Stimulated activated CD8-positive, alpha-beta memory T cell treated with anti-CD3 and anti-CD28 coated beads, Interleukin-7, amount 100 ng/mL, for 24 hours (primary cell): ENCODE results near the gene PWWP2B.

Experiments
- DNase-seq: peaks from one replicate; pipeline ENCODE4 v3.0.0-alpha.2; 2020; ENCODE audit warnings: low read depth

Gene PWWP2B

GRCh38 chr10:132394201-132394811 lies 2.7 kb upstream of the PWWP2B start:
- DNase-seq, result no peak

GRCh38 chr10:132394936-132395703 lies 1.9 kb upstream of the PWWP2B start:
- no peak for DNase-seq

DNA sequence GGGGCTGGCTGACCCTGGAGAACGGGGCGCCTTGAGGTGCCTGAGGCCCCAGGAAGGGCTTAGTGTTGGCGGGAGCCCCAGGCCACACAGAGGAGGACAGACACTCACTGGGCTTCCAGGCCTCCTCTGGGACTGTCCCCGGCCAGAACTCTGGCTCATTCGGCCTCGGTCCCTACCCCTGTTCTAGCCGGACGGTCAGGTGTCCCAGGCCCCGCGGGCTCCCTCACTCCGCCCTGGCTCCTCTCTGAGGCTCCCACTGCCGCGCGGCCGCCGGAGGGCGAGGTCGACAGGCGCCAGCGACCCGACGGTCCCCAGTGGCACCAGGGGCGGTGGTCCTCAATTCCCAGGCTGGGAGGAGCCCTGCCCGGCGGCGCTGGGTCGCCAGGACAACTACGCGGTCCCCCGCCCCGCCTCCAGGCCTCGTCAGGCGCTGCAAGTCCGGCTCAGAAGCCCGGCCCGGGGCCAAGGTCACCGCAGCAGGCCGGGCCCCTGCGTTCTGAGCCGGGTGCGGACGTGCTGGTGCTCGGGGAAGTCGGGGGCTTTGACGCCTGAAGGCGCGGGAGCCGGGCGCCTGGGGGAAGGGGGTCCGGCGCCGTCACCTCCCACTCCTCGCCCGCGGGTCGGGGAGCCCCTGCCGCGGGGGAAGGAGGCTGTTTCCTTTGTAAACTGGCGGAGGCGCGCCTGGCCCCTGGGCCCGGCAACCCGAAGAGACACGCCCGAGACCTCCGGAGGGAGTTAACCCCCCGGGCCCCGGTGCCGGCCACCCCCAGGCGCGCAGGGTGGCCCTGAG lies 1.1 kb upstream of the PWWP2B start:
- no peak for DNase-seq

DNA sequence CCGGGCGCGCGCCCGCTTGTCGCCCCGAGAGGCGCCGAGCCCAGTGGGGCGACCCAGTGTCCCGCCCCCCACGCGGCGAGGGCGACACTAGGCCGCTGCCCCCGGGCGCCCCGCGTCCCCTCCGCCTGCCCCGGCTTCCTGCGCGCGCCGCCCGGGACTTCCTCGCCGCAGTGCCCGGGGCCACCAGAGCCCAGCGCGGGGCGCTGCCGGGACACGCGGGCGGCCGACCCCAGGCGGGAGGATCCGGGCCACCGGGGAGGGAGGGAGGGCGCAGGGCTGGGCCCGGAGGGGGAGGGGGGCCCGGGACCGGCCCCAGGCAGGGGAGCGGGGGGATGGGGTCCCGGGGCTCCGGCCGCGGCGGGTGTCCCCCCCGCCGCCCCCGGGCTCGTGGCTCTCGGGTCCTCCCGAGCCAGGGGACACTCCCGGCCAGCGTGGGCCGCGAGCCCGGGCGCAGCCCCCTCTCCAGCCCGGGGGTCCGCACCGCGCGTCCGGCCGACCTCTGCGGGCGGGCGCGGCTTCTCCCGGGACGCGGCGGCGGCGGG lies 435 bp upstream of the PWWP2B start:
- no peak for DNase-seq

DNA sequence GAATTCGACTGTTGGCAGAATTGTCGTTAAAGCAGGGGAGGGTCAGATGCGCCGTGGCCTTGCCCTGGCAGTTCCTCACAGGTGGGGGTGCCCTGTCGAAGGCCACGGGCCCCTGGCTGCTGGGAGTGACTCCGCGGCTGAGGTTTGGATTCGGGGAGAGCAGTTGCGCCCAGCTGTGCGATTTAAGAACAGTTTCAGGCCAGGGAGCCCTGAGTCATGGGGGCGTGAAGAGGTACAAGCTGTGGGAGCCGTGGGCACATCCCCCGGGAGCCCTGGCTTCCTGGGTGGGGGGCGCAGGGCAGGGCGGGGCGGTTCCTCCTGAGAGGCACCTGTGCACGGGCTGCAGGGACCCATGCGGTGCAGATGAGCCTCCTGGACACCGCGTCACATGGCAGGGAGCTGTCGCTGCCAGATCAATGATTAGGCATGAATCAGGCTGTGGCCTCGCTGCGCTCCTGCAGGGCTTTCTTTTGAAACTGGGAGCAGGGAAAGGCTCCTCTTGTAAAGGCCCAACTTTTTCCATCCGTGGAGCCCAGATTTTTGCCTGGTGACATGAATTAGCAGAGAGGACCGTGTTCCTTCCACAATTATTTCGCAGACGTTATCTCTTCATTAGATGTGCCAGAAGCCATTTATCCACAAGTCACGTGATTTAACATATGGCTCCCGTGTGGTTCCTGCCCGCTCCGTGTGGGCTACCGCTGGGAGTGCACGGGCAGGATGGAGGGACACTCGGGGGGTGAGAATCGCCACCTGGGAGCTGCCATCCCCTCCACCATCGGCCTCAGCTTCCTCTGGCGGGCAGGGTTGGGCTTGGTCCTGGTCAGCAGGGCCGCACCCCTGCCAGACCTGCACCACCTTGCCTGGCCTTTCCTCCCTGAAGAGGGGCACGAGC lies 918 bp downstream of the PWWP2B start:
- DNase-seq, result no peak

- no peak for DNase-seq
Observed at GRCh38 chr10:132398566-132398991, 1.6 kb downstream of the PWWP2B start.

DNA sequence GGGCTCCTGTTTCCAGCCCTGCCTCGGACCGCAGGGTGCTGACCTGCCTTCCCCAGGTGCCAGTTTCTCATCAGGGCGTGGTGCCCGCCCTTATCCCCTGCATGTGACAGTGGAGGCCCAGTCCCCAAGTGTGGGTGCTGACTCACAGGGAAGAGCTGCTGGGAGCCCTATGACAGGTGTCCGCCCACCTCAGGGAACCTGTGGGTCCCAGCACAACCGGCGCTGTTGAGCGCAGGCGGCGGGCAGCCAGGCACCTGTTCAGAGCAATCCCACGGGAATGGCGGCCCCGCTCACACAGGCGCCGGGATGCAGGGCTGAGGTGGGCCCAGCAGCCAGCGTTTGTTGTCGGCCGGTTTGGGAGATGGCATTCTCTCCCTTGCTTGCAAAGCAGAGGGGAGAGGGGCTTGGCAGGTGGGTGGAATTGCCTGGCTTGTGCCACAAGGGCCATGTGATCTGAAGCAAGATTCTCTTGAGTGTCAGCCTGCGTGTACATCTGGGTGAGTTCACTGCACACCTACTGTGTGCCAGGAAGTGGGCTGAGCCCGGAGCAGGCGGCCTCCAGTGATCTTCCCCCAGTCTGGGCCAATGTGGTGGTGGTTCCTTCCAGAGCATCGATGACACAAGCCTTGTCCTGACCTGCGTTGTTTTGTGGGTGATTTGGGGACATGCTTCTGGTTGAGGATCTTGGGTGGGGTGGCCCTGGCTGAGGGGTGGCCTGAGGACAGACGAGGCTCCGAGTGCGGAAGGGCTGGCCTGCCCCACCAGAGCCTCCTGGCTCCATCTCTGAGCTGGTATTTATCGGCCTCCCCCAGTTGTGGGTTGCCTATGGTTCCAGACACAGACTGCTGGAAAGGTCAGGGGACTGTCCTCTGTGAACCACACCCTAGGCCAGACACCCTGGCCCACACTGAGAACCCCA lies 2.4 kb downstream of the PWWP2B start:
- no peak for DNase-seq

DNA sequence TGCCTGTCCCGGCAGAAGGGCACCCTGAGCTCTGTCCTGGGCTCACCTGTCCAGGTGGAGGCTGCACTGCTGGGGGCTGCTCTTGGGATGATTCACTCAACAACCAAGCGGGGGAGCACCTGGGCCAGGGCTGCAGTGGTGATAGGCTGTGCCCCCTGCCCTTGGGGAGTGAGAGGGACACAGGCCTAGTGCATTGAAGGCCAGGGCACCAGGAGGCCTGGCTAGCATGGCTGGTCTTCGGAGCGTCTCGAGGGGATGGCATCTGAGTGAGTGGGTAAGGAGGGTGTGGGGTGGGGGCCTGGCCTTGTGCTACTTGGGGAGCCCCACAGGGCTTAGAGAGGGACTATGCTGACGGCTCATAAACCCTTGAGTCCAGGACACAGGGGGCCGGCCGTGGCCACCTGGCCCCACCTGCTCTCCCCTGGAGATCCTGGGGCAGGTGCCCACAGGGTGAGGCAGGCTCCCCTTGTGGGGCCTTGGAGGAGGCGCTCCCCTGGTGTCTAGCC lies 3.1 kb downstream of the PWWP2B start:
- DNase-seq, result no peak

DNA sequence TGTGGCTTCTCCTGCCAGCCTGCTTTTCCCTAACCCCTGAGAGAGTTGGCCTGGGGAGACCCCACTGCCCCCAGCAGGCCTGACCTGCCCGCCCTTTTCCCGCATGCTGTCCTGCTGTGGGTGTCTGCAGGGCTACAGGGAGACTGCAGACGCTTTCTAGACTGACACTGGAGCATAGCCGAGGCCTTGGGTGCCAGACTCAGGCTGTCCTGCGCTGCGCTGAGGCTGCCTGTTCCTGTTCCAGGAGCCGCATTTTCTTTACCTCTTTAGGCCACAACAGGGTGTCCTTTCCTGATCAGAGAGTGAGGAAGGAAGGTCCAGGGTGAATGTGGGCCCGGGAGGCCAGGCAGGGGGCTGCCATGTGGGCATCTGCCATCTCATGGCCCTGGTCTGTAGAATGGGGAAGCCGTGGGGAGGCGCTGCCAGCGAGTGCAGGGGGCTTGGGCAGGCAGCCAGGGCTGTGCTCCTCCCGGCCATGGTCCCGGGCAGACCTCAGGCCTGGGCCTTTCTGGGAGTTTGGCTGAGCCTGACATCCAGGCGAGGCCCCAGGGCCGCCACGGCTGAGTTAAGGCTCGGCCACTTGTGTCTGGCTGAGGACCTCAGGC lies 3.6 kb downstream of the PWWP2B start:
- DNase-seq, result no peak

DNA sequence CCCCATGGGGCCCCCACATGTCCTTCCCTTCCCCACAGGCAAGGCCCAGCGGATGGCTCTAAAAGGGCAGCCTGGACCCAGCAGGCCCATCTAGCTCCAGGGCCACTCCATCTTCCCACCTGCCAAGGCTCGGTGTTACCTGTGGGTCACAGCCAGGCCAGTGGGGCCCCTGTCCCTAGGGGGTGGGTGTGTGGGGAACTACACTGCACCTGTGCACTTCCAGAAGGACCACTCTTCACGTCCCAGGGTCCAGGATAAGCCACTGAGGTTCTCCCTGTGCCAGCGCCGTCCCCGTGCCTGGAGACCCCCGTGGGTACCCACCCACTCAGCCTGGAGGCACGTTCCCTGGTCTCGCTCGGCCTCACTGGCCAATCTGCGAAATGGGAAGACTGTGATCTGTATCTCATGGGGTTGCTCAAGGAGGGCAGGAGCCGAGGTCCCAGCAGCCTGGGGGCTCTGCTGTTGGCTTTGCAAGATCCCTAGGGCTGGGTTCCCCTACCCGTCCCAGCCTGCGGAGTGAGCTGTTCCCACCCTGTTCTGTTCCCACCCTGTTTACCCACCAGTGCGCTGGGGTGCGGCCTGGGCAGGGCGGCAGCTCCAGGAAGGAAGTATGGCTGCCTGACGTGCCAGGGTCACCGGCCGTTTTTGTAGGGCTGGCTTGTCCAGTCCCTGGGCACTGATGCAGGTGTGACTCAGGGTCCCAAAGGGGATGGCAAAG lies 4.6 kb downstream of the PWWP2B start:
- DNase-seq, result no peak

DNA sequence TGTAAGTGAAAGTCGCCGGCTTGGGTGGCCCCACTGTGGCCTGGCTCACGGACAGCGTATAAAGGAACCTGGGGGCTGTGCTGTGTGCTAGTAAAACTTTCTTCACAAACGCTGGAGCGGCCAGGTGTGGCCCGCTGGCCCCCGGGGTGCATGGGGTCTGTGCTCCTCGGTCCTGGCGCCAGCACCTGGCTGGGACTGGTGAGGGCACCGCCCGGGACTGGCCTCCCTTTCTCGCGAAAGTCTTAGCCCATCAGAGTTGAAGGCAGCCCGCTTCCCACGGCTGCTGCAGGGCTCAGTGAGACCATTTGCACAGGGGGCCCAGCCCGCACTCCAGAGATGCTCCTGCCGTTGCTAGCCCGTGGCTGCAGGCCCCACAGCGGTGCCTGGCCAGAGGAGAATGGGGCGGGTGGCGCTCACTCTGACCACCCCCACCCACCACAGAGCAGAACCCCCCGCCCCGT lies 5.8 kb downstream of the PWWP2B start:
- no peak for DNase-seq

DNA sequence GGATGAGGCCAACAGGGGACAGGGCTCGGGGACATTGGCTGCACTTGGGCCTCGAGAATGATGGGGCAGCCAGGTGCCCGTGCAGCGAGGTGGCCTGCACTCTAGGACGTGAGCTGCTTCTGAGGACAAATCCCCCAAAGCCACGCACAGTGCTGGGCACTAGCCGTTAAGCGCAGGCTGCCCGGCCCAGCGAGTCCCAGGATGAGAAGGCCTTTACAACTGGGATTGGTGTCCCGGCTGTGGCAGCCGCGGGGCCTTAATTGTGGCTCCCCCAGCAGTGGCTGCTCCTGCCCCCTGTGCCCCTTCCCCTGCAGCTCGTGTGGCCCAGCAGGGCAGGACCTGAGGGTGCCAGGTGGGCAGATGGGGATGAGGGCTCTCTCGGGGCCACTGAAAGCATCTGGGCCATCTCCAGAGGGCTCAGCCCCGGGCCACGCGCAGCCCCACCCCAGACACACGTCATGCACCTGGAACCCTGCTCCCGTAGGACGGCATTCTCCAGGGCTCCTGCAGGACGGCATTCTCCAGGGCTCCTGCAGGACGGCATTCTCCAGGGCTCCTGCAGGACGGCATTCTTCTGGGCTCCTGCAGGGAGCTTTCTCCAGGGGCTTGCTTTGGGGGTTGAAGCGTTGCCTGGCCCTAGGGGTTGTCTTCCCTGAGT lies 6.6 kb downstream of the PWWP2B start:
- no peak for DNase-seq

DNA sequence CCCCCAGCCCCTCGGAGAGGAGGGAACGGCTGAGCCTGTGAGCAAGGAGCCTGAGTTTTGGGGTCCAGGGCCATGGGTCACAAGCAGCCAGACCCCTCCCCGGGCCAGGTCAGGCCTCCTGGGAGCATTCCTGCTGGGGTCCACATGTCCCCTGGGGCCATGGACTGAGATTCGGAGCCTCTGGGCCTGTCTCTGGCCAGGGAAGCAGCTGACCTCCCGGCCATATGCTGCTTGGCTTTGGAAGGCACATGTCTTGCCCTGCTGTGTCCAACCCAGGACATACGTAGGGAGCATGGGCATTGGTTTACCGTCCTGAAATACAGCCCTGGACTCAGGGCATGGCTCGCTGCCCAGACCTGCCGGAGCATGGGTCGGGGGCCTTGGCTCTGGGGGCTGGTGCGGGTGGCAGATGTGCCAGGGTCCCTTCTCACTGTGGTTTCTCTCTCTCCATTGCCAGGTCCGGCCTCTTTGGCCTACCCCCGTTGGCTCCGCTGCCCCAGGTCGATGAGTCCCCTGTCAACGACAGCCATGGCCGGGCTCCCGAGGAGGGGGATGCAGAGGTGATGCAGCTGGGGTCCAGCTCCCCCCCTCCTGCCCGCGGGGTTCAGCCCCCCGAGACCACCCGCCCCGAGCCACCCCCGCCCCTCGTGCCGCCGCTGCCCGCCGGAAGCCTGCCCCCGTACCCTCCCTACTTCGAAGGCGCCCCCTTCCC lies 7.3 kb downstream of the PWWP2B start:
- no peak for DNase-seq

DNA sequence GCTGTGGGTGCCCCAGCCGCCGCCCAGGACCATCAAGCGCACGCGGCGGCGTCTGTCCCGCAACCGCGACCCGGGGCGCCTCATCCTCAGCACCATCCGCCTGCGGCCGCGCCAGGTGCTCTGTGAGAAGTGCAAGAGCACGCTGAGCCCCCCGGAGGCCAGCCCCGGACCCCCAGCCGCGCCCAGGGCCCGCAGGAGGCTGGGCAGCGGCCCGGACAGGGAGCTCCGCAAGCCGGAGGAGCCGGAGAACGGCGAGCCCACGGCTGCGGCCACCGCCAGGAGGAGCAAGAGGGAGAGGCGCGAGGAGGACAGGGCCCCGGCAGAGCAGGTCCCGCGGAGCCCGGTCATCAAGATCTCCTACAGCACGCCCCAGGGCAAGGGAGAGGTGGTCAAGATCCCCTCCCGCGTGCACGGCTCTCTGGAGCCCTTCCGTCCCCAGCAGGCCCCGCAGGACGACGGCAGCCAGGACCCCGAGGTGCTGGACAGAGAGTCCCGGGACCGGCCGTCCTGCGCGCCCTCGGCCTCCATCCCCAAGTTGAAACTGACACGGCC lies 8.0 kb downstream of the PWWP2B start:
- no peak for DNase-seq

GRCh38 chr10:132405463-132405991 lies 8.5 kb downstream of the PWWP2B start:
- DNase-seq, result no peak

GRCh38 chr10:132406181-132406580 lies 9.2 kb downstream of the PWWP2B start:
- no peak for DNase-seq

GRCh38 chr10:132406750-132407149 lies 9.8 kb downstream of the PWWP2B start:
- no peak for DNase-seq
